ENCODE results near the gene SLC24A1.

Gene SLC24A1

GRCh38 chr15:65655457-65655856 lies 33.7 kb downstream of the SLC24A1 start:
- no peak for FAIRE-seq
- TF ChIP-seq POLR2AphosphoS5 (IDR thresholded peaks at IDR 0.05; ENCODE audit: low read depth, low read length): no peak
- TF ChIP-seq PAX5 (IDR thresholded peaks at IDR 0.05; ENCODE audit: insufficient read depth, low read length, severe bottlenecking): no peak
- TF ChIP-seq POU2F2 (IDR thresholded peaks at IDR 0.05; ENCODE audit: low read depth, low read length): no peak
- TF ChIP-seq TAF1 (IDR thresholded peaks at IDR 0.05; ENCODE audit: low read depth, low read length): no peak
- no peak for TF ChIP-seq SPI1 (IDR thresholded peaks at IDR 0.05; ENCODE audit: low read depth, low read length)
- no peak for TF ChIP-seq POLR2A (IDR thresholded peaks at IDR 0.05; ENCODE audit: low read depth, low read length)

GRCh38 chr15:65659502-65660052 lies 37.8 kb downstream of the SLC24A1 start:
- FAIRE-seq (no peak), DNase-seq (ENCODE audit: insufficient read length, low spot score) (no peak)

More at GRCh38 chr15:65655457-65655856, 33.7 kb downstream of the SLC24A1 start:
- no peak for DNase-seq (ENCODE audit: insufficient read length, low spot score)

GRCh38 chr15:65660927-65661326 lies 39.2 kb downstream of the SLC24A1 start:
- no peak for FAIRE-seq
- DNase-seq (ENCODE audit: insufficient read length, low spot score): no peak
- no peak for TF ChIP-seq POLR2A (IDR thresholded peaks at IDR 0.05; ENCODE audit: low read depth, low read length)
- no peak for TF ChIP-seq POLR2AphosphoS5 (IDR thresholded peaks at IDR 0.05; ENCODE audit: low read depth, low read length)
- TF ChIP-seq POU2F2 (IDR thresholded peaks at IDR 0.05; ENCODE audit: low read depth, low read length): no peak

More at GRCh38 chr15:65659502-65660052, 37.8 kb downstream of the SLC24A1 start:
- TF ChIP-seq POLR2AphosphoS5 (IDR thresholded peaks at IDR 0.05; ENCODE audit: low read depth, low read length) (no peak), POU2F2 (IDR thresholded peaks at IDR 0.05; ENCODE audit: low read depth, low read length) (no peak), SPI1 (IDR thresholded peaks at IDR 0.05; ENCODE audit: low read depth, low read length) (no peak), TAF1 (IDR thresholded peaks at IDR 0.05; ENCODE audit: low read depth, low read length) (no peak), PAX5 (IDR thresholded peaks at IDR 0.05; ENCODE audit: insufficient read depth, low read length, severe bottlenecking) (no peak), POLR2A (IDR thresholded peaks at IDR 0.05; ENCODE audit: low read depth, low read length) (no peak)

DNA sequence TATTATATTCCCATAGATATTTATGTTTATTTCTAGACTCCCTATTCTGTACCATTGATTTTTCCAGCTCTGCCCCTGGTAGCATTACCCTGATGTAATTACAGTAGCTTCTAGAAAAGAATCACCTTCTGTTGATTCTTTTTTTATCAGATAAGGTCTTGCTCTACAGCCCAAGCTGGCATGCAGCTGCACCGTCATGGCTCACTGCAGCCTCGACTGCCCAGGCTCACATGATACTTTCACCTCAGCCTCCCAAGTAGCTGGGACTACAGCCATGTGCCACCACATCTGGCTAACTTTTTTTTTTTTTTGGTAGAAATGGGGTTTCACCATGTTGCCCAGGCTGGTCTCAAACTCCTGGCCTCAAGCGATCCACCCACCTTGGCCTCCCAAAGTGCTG lies 41.8 kb downstream of the SLC24A1 start:
- FAIRE-seq: peak; percentile 57

DNA sequence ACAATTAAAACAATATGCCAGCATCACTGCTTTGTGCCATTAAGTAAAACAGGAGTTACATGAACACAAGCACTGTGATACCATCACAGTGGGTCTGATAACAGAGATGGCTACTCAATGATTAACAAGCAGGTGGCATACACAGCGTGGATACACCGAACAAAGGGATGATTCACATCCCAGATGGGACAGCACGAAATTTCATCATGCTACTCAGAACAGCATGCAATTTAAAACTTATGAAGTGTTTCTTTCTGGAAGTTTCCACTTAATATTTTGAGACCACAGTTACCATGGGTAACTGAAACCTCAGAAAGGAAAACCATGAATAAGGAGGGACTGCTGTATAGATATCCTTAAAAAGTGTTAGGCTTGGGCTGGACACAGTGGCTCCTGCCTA lies 44.5 kb downstream of the SLC24A1 start:
- DNase-seq (ENCODE audit: insufficient read length, low spot score): no peak
- FAIRE-seq: no peak
- no peak for TF ChIP-seq SPI1 (IDR thresholded peaks at IDR 0.05; ENCODE audit: low read depth, low read length)
- TF ChIP-seq TAF1 (IDR thresholded peaks at IDR 0.05; ENCODE audit: low read depth, low read length): no peak
- no peak for TF ChIP-seq POU2F2 (IDR thresholded peaks at IDR 0.05; ENCODE audit: low read depth, low read length)
- TF ChIP-seq POLR2A (IDR thresholded peaks at IDR 0.05; ENCODE audit: low read depth, low read length): no peak
- no peak for TF ChIP-seq POLR2AphosphoS5 (IDR thresholded peaks at IDR 0.05; ENCODE audit: low read depth, low read length)
- TF ChIP-seq PAX5 (IDR thresholded peaks at IDR 0.05; ENCODE audit: insufficient read depth, low read length, severe bottlenecking): no peak

More for the DNA sequence above, 41.8 kb downstream of the SLC24A1 start:
- DNase-seq (ENCODE audit: insufficient read length, low spot score): no peak
- no peak for TF ChIP-seq POLR2AphosphoS5 (IDR thresholded peaks at IDR 0.05; ENCODE audit: low read depth, low read length)
- no peak for TF ChIP-seq POLR2A (IDR thresholded peaks at IDR 0.05; ENCODE audit: low read depth, low read length)
- no peak for TF ChIP-seq TAF1 (IDR thresholded peaks at IDR 0.05; ENCODE audit: low read depth, low read length)

- DNase-seq (ENCODE audit: insufficient read length, low spot score) (no peak), FAIRE-seq (no peak)
- TF ChIP-seq TAF1 (IDR thresholded peaks at IDR 0.05; ENCODE audit: low read depth, low read length) (no peak), SPI1 (IDR thresholded peaks at IDR 0.05; ENCODE audit: low read depth, low read length) (no peak), POU2F2 (IDR thresholded peaks at IDR 0.05; ENCODE audit: low read depth, low read length) (no peak), POLR2AphosphoS5 (IDR thresholded peaks at IDR 0.05; ENCODE audit: low read depth, low read length) (no peak), POLR2A (IDR thresholded peaks at IDR 0.05; ENCODE audit: low read depth, low read length) (no peak), PAX5 (IDR thresholded peaks at IDR 0.05; ENCODE audit: insufficient read depth, low read length, severe bottlenecking) (no peak)
Observed at GRCh38 chr15:65675551-65675950, 53.8 kb downstream of the SLC24A1 start.

DNA sequence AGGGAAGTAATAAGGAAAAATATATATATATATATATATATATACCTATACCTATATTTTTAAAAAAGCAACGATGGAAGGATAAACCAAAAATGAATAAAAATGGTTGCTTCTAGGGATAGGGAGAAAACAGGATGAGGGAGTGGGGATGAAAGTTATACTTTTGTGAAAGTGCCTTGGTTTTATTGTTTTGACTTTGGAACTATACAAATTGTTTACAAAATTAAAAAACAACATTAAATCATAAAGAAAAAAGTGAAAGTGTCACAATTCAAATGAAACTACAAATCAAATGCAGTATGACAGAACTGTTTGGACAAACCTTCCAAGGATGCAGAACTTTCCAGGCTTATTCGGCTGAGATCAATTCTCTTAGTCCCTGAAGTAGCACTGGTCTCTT lies 54.4 kb downstream of the SLC24A1 start:
- TF ChIP-seq SPI1 (IDR thresholded peaks at IDR 0.05; ENCODE audit: low read depth, low read length) (no peak), POU2F2 (IDR thresholded peaks at IDR 0.05; ENCODE audit: low read depth, low read length) (no peak)
- FAIRE-seq (no peak), DNase-seq (ENCODE audit: insufficient read length, low spot score) (no peak)

DNA sequence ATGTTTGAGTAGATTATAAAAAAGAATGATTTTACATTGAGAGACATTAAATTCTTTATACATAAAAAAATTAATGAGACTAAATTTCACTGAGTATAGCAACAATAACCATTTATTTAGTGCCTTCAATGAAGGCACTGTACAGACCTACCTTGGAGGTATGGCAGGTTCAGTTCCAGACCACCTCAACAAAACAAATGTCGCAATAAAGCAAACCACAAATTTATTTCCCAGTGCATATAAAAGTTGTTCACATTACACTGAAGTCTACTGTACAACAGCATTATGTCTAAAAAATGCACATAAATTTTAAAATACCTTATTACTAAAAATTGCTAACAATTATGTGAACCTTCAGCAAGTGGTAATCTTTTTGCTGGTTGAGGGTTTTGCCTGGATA lies 58.8 kb downstream of the SLC24A1 start:
- FAIRE-seq (no peak), DNase-seq (ENCODE audit: insufficient read length, low spot score) (no peak)
- TF ChIP-seq POLR2AphosphoS5 (IDR thresholded peaks at IDR 0.05; ENCODE audit: low read depth, low read length) (no peak), POU2F2 (IDR thresholded peaks at IDR 0.05; ENCODE audit: low read depth, low read length) (no peak), TAF1 (IDR thresholded peaks at IDR 0.05; ENCODE audit: low read depth, low read length) (no peak), SPI1 (IDR thresholded peaks at IDR 0.05; ENCODE audit: low read depth, low read length) (no peak), PAX5 (IDR thresholded peaks at IDR 0.05; ENCODE audit: insufficient read depth, low read length, severe bottlenecking) (no peak), POLR2A (IDR thresholded peaks at IDR 0.05; ENCODE audit: low read depth, low read length) (no peak)

- FAIRE-seq (no peak), DNase-seq (ENCODE audit: insufficient read length, low spot score) (no peak)
- TF ChIP-seq POU2F2 (IDR thresholded peaks at IDR 0.05; ENCODE audit: low read depth, low read length): no peak
- no peak for TF ChIP-seq SPI1 (IDR thresholded peaks at IDR 0.05; ENCODE audit: low read depth, low read length)
- no peak for TF ChIP-seq PAX5 (IDR thresholded peaks at IDR 0.05; ENCODE audit: insufficient read depth, low read length, severe bottlenecking)
- no peak for TF ChIP-seq POLR2A (IDR thresholded peaks at IDR 0.05; ENCODE audit: low read depth, low read length)
- TF ChIP-seq POLR2AphosphoS5 (IDR thresholded peaks at IDR 0.05; ENCODE audit: low read depth, low read length): no peak
- TF ChIP-seq TAF1 (IDR thresholded peaks at IDR 0.05; ENCODE audit: low read depth, low read length): no peak
Observed at GRCh38 chr15:65682404-65682911, 60.7 kb downstream of the SLC24A1 start.

DNA sequence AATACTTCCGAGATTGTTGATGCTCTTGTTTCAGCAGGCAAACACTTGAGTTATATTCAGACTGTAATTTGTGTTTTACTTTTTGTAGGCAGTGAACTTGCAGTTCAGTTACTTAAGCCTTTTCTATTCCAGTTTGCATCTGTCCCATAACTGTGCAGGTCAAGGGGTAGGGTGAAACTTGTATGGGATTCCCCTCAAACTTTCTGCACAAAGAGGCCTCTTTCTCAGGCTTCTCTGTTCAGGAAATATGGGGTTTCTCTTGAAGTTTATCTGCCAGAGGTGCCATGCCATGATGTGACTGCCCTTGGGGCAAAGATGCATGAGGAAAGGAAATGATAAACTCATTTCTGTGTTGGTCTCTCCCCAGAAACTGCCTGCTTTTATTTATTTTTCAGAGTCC lies 66.7 kb downstream of the SLC24A1 start:
- FAIRE-seq (no peak), DNase-seq (ENCODE audit: insufficient read length, low spot score) (no peak)
- TF ChIP-seq POLR2A (IDR thresholded peaks at IDR 0.05; ENCODE audit: low read depth, low read length) (no peak; the same call in 1 of the 2 replicates), TAF1 (IDR thresholded peaks at IDR 0.05; ENCODE audit: low read depth, low read length) (no peak), POLR2AphosphoS5 (IDR thresholded peaks at IDR 0.05; ENCODE audit: low read depth, low read length) (no peak), PAX5 (IDR thresholded peaks at IDR 0.05; ENCODE audit: insufficient read depth, low read length, severe bottlenecking) (no peak), SPI1 (IDR thresholded peaks at IDR 0.05; ENCODE audit: low read depth, low read length) (no peak), POU2F2 (IDR thresholded peaks at IDR 0.05; ENCODE audit: low read depth, low read length) (no peak)

All from GM12891 (cell line).